GM12878 (cell line): ENCODE results near the gene LDLRAD4. TPM values are rescaled to one million over a fixed set of nuclear protein-coding genes. Genes with fewer than 3 reads are reported as not detected.

Experiments
- ATAC-seq: fragments of 200-7000 bp; cut with Tn5 transposase; 3 replicates; pipeline ENCODE4 v1.9.1; 2020; ENCODE audit warnings: mild to moderate bottlenecking, moderate library complexity
- BruUV-seq: library from RNA; stranded (reverse); fragments of 400-500 nt; replicated peaks from 2 replicates; lab custom pipeline; 2021; lab: Mats Ljungman, UMichigan
- CTCF ChIA-PET: fragments of 300-600 bp; sonication (Branson Sonifier 250); formaldehyde crosslinking; extraction: SDS; loops from one replicate; lab custom pipeline; 2021; ENCODE audit warnings: inconsistent platforms; lab: Yijun Ruan, JAX
- POLR2A ChIA-PET: fragments of 350-600 bp; formaldehyde crosslinking; extraction: SDS; loops from one replicate; lab custom pipeline; 2021; ENCODE audit warnings: inconsistent platforms; lab: Charles Lee
- RAD21 ChIA-PET: fragments of 300-600 bp; sonication (Branson Sonifier 250); formaldehyde crosslinking; loops from one replicate; lab custom pipeline; 2023; ENCODE audit warnings: antibody characterized with exemption; ENCODE audit not compliant: unreplicated experiment; lab: Charles Lee
- SMC1A ChIA-PET: fragments of 300-600 bp; sonication (Branson Sonifier 250); formaldehyde crosslinking; loops from one replicate; lab custom pipeline; 2023; ENCODE audit not compliant: unreplicated experiment, uncharacterized antibody; lab: Charles Lee
- DNase-seq: peaks from one replicate; pipeline ENCODE4 v3.0.0-alpha.2; 2011; ENCODE audit warnings: low read depth, low spot score
- FAIRE-seq: peaks from 3 replicates; lab custom pipeline; 2011; peaks lifted over from hg19 to GRCh38; lab: Jason Lieb, UNC
- H2AFZ ChIP-seq: 2 replicates; pipeline ENCODE4 v1.6.0; 2011; ENCODE audit warnings: low read depth, low read length, control low read depth; ENCODE audit not compliant: control insufficient read depth
- H3K27ac ChIP-seq: 2 replicates; pipeline ENCODE4 v1.5.1; 2011; ENCODE audit warnings: control low read depth; ENCODE audit not compliant: control insufficient read depth, insufficient read depth
- H3K27me3 ChIP-seq, 2 experiments: replicated peaks in 1 of 2; 2 replicates each; pipeline versions ENCODE4 v1.6.0 to v1.6.1; 2011; ENCODE audit warnings: low read length in 1 of 2; ENCODE audit not compliant: control insufficient read depth in 2 of 2, insufficient read depth in 2 of 2
- H3K36me3 ChIP-seq, 2 experiments: 2 replicates each; pipeline ENCODE4 v1.5.1; 2011; ENCODE audit warnings: low read length in 1 of 2; ENCODE audit not compliant: control insufficient read depth in 2 of 2, insufficient read depth in 2 of 2
- H3K4me1 ChIP-seq: 2 replicates; pipeline ENCODE4 v1.6.1; 2011; ENCODE audit warnings: mild to moderate bottlenecking, low read length, moderate library complexity, mixed read lengths; ENCODE audit not compliant: control insufficient read depth, insufficient read depth
- H3K4me2 ChIP-seq: 2 replicates; pipeline ENCODE4 v1.6.0; 2011; ENCODE audit warnings: control low read depth; ENCODE audit not compliant: control insufficient read depth, insufficient read depth
- H3K4me3 ChIP-seq: fragments of 200-600 bp; sonication (generic); 2 replicates; pipeline ENCODE4 v1.5.1; 2016
- H3K79me2 ChIP-seq: 2 replicates; pipeline ENCODE4 v1.6.0; 2011; ENCODE audit warnings: low read length; ENCODE audit not compliant: control insufficient read depth, insufficient read depth
- H3K9ac ChIP-seq: 2 replicates; pipeline ENCODE4 v1.8.0; 2011; ENCODE audit warnings: low read length, control low read depth, mixed read lengths; ENCODE audit not compliant: control insufficient read depth, insufficient read depth
- H3K9me3 ChIP-seq: replicated peaks from 3 replicates; pipeline ENCODE4 v1.5.1; 2011; ENCODE audit warnings: mild to moderate bottlenecking, low read length; ENCODE audit not compliant: control insufficient read depth, insufficient read depth
- H4K20me1 ChIP-seq: 2 replicates; pipeline ENCODE4 v1.6.0; 2011; ENCODE audit not compliant: control insufficient read depth, insufficient read depth
- CBX3 ChIP-seq: fragments of 200-600 bp; sonication (generic); IDR thresholded peaks from 2 replicates; pipeline ENCODE4 v1.6.1; 2016; ENCODE audit warnings: low read depth, borderline replicate concordance
- CHD4 ChIP-seq: fragments of 200-600 bp; sonication (generic); IDR thresholded peaks from 2 replicates; pipeline ENCODE4 v1.6.1; 2016; ENCODE audit warnings: mild to moderate bottlenecking
- KDM1A ChIP-seq: fragments of 200-600 bp; sonication (generic); IDR thresholded peaks from 2 replicates; pipeline ENCODE4 v1.6.1; 2016; ENCODE audit warnings: borderline replicate concordance
- PAX8 ChIP-seq: fragments of 450-650 bp; IDR thresholded peaks from 2 replicates; pipeline ENCODE4 v1.6.1; 2017; ENCODE audit warnings: mild to moderate bottlenecking, moderate library complexity
- POLR2A ChIP-seq: IDR thresholded peaks from 2 replicates; pipeline ENCODE4 v1.6.1; 2011; ENCODE audit warnings: low read depth, mild to moderate bottlenecking, low read length
- RAD51 ChIP-seq: fragments of 450-650 bp; IDR thresholded peaks from 2 replicates; pipeline ENCODE4 v1.6.1; 2016; ENCODE audit warnings: moderate library complexity, mild to moderate bottlenecking, inconsistent platforms
- SMAD5 ChIP-seq: IDR thresholded peaks from 2 replicates; pipeline ENCODE4 v1.6.1; 2016; ENCODE audit warnings: antibody characterized with exemption, low read depth
- SREBF1 ChIP-seq: IDR thresholded peaks from 2 replicates; pipeline ENCODE4 v1.6.1; 2012; ENCODE audit warnings: mild to moderate bottlenecking, low read length
- WGBS: methylation state at CpG from one replicate; pipeline ENCODE4 v1.1.6; 2016; ENCODE audit warnings: low lambda C conversion rate; ENCODE audit not compliant: insufficient replicate concordance, insufficient coverage; ENCODE audit errors: missing lambda C conversion rate; 5-methylcytosine and 5-hydroxymethylcytosine counted together
- in situ Hi-C: fragments of 300-500 bp; cut with MboI; formaldehyde crosslinking; loops from 9 replicates; pipeline ENCODE4 v1.14.3; 2018; ENCODE audit warnings: mixed read lengths
- intact Hi-C: fragments of 100-400 bp; cut with micrococcal nuclease; formaldehyde crosslinking; loops from one replicate; pipeline ENCODE4 v1.14.2; 2022; ENCODE audit not compliant: unreplicated experiment
- polyA plus RNA-seq, 11 experiments: library from polyadenylated mRNA; depleted of rRNA in 4 of 11; unstranded in 6 of 11; stranded (reverse) in 5 of 11; fragments of >200 nt; fragmentation: Nextera tagmentation in 4 of 11; fragmentation: Illumina TruSeq in 1 of 11; extraction: Ambion mirVana in 4 of 11; extraction: Trizol in 1 of 11; gene quantifications; 1 replicate in 1 of 11; 2 replicates in 10 of 11; pipeline versions ENCODE4 v1.2.1 to v1.2.3, GENCODE V29; 2011 to 2016; ENCODE audit warnings: inconsistent platforms in 2 of 11, missing spikeins in 2 of 11, low read depth in 1 of 11
- total RNA-seq, 4 experiments: library from RNA; depleted of rRNA in 3 of 4; stranded (reverse); fragments of >200 nt in 3 of 4; fragmentation: Illumina TruSeq in 1 of 4; extraction: Trizol in 1 of 4; gene quantifications; 2 replicates each; pipeline versions ENCODE4 v1.2.1 to v1.2.3, GENCODE V29; 2013 to 2021
- TF ChIP-seq, protein P1 (sequence below), 3 experiments: IDR thresholded peaks in 2 of 3; conservative IDR thresholded peaks in 1 of 3; 2 replicates each; pipeline ENCODE4 v1.5.1; 2011; ENCODE audit warnings: low read depth in 3 of 3, low read length in 3 of 3, mild to moderate bottlenecking in 3 of 3, control low read depth in 2 of 3, moderate library complexity in 2 of 3, inconsistent platforms in 1 of 3, mixed read lengths in 1 of 3; ENCODE audit not compliant: control insufficient read depth in 2 of 3, insufficient read depth in 1 of 3; ENCODE audit errors: extremely low read depth in 1 of 3
- TF ChIP-seq, protein P2 (sequence below): IDR thresholded peaks from 2 replicates; pipeline ENCODE4 v1.6.1; 2012; ENCODE audit warnings: low read depth, low read length, improper control_type of control experiment
- TF ChIP-seq, protein P3 (sequence below): fragments of 450-650 bp; IDR thresholded peaks from 2 replicates; pipeline ENCODE4 v1.6.1; 2016; ENCODE audit warnings: mild to moderate bottlenecking

LDLRAD4 gene
- total and polyA plus RNA-seq, 10 of the 15 experiments (the other 5 are each of a cell fraction or from before 2014, with no cell fraction given) = 2.7 to 16.8 (median 11.2) TPM

DNA sequence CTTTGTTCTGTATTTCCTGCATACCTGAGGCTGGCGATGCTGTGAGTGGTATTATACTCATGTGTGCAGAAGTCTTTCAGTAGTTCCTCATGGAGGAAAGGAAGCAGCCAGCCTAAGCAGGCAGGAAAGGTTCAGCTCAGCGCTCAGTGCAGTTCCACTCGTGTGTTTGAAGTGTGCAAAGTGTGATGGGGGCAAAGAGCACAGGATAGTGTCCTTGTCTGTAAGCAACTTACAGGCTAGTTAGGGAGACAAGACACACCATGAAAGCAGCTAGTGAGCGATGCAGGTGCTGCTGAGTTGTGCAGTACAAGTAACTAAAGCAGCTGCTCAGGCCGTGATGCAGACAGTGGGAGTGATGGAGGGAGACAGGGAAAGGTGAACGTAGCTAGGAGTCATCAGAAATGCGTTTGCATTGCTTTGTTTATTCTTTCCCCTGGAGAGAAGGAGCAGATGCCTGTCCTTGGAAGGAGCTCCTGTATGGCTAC lies 146.2 kb downstream of the LDLRAD4 start:
- H3K4me3 ChIP-seq = no peak overlapping the region
- ATAC-seq = no peak
- H3K4me1 ChIP-seq = no peaks in the 10 kb centered on the region
- DNase-seq = no peak
- no peak overlapping the region for H2AFZ ChIP-seq
- H3K4me2 ChIP-seq = no peak overlapping the region
- WGBS = 23% methylated on average over 7 of the region's 7 CpGs
- FAIRE-seq = no peak
- H3K79me2 ChIP-seq = no peaks in the 10 kb centered on the region
- ChIA-PET POLR2A (no interaction called here), SMC1A (interaction anchor here (0.6 to 1.4 kb wide), 2 partner anchors 167 to 205 kb away, joined by 3 read pairs; no protein-coding TSS in a partner anchor), CTCF (interaction anchor here (1.1 kb wide), 1 partner anchor 151 kb away, joined by 3 read pairs; no protein-coding TSS in a partner anchor), RAD21 (no interaction called here)
- H4K20me1 ChIP-seq = no peaks in the 10 kb centered on the region
- in situ Hi-C loops (no loop called here), intact Hi-C loops (no loop called here)
- TF ChIP-seq SREBF1 (no peak), RAD51 (no peak), POLR2A (no peak), CHD4 (no peak), CBX3 (no peak), SMAD5 (no peak), PAX8 (no peak), KDM1A (no peak)
- TF ChIP-seq, protein P1, sequence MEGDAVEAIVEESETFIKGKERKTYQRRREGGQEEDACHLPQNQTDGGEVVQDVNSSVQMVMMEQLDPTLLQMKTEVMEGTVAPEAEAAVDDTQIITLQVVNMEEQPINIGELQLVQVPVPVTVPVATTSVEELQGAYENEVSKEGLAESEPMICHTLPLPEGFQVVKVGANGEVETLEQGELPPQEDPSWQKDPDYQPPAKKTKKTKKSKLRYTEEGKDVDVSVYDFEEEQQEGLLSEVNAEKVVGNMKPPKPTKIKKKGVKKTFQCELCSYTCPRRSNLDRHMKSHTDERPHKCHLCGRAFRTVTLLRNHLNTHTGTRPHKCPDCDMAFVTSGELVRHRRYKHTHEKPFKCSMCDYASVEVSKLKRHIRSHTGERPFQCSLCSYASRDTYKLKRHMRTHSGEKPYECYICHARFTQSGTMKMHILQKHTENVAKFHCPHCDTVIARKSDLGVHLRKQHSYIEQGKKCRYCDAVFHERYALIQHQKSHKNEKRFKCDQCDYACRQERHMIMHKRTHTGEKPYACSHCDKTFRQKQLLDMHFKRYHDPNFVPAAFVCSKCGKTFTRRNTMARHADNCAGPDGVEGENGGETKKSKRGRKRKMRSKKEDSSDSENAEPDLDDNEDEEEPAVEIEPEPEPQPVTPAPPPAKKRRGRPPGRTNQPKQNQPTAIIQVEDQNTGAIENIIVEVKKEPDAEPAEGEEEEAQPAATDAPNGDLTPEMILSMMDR (IDR thresholded peaks at IDR 0.05 in 2 of 3, conservative IDR thresholded peaks at IDR 0.05 in 1 of 3; ENCODE audit: control insufficient read depth in 2 of 3, extremely low read depth in 1 of 3, insufficient read depth in 1 of 3, low read depth in 3 of 3, low read length in 3 of 3) = no peak
- TF ChIP-seq, protein P2, sequence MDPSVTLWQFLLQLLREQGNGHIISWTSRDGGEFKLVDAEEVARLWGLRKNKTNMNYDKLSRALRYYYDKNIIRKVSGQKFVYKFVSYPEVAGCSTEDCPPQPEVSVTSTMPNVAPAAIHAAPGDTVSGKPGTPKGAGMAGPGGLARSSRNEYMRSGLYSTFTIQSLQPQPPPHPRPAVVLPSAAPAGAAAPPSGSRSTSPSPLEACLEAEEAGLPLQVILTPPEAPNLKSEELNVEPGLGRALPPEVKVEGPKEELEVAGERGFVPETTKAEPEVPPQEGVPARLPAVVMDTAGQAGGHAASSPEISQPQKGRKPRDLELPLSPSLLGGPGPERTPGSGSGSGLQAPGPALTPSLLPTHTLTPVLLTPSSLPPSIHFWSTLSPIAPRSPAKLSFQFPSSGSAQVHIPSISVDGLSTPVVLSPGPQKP = no peak
- TF ChIP-seq, protein P3, sequence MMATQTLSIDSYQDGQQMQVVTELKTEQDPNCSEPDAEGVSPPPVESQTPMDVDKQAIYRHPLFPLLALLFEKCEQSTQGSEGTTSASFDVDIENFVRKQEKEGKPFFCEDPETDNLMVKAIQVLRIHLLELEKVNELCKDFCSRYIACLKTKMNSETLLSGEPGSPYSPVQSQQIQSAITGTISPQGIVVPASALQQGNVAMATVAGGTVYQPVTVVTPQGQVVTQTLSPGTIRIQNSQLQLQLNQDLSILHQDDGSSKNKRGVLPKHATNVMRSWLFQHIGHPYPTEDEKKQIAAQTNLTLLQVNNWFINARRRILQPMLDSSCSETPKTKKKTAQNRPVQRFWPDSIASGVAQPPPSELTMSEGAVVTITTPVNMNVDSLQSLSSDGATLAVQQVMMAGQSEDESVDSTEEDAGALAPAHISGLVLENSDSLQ = no peak
- H3K9ac ChIP-seq = no peak overlapping the region
- no peaks in the 10 kb centered on the region; the same call in 2 of the 3 replicates for H3K9me3 ChIP-seq
- H3K27ac ChIP-seq = no peak overlapping the region
- BruUV-seq = no TSS peak
- H3K27me3 ChIP-seq = no peaks in the 10 kb centered on the region; a peak in 1 of 4 replicates
- H3K36me3 ChIP-seq = no peaks in the 10 kb centered on the region
